ENCODE data around the gene BPIFA3.

GRCh38 chr20:33176101-33176500 is 41.1 kb upstream of the BPIFA3 start:
- TF ChIP-seq CTCF (conservative IDR thresholded peaks at IDR 0.05 in 1 of 2, IDR thresholded peaks at IDR 0.05 in 1 of 2; ENCODE audit: low read depth in 1 of 2, low read length in 2 of 2) (no peak), EZH2 (IDR thresholded peaks at IDR 0.05; ENCODE audit: low read length, missing control alignments) (no peak)
